ENCODE measurements around the gene KIF23. TPM values are rescaled to one million over a fixed set of nuclear protein-coding genes. Genes with fewer than 3 reads are reported as not detected.

KIF23 gene
- total RNA-seq, 1 donor from 2014 or later: 193 TPM

DNA sequence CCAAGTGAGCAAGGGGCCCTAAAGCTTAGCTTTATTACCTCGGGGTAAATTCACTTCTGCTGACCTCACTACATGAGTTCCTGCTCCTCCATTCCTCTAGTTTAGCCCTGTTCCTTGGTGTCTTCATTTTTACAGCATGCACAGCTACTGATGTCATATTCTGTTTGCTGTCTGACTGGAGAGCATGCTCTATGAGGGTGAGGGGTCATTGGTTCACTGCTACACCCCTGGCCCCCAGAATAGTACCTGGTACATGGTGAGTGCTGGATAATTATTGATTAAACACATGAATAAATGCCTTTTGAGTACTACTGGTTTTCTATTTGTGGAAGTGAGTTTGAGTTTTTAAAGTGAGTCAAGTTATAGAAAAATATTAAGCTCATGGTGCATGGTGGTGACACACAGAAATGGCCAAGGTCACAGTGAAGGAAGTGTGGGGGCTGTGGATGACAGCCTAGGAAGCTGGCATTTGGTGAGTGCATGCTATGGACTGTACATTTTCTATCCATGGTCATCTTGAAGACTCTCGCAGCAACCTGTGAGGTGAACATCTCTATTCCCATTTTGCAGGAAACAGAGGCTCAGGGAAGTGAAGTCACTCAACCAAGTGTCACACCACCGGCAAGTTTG is 72.4 kb downstream of the KIF23 start:
- TF ChIP-seq, protein P1, sequence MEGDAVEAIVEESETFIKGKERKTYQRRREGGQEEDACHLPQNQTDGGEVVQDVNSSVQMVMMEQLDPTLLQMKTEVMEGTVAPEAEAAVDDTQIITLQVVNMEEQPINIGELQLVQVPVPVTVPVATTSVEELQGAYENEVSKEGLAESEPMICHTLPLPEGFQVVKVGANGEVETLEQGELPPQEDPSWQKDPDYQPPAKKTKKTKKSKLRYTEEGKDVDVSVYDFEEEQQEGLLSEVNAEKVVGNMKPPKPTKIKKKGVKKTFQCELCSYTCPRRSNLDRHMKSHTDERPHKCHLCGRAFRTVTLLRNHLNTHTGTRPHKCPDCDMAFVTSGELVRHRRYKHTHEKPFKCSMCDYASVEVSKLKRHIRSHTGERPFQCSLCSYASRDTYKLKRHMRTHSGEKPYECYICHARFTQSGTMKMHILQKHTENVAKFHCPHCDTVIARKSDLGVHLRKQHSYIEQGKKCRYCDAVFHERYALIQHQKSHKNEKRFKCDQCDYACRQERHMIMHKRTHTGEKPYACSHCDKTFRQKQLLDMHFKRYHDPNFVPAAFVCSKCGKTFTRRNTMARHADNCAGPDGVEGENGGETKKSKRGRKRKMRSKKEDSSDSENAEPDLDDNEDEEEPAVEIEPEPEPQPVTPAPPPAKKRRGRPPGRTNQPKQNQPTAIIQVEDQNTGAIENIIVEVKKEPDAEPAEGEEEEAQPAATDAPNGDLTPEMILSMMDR (IDR thresholded peaks at IDR 0.05): no peak
- TF ChIP-seq EZH2 (IDR thresholded peaks at IDR 0.05) (no peak), EZH2phosphoT487 (IDR thresholded peaks at IDR 0.05) (no peak)
- H4K20me1 ChIP-seq (ENCODE audit: low read depth): no peaks in the 10 kb centered on the region

DNA sequence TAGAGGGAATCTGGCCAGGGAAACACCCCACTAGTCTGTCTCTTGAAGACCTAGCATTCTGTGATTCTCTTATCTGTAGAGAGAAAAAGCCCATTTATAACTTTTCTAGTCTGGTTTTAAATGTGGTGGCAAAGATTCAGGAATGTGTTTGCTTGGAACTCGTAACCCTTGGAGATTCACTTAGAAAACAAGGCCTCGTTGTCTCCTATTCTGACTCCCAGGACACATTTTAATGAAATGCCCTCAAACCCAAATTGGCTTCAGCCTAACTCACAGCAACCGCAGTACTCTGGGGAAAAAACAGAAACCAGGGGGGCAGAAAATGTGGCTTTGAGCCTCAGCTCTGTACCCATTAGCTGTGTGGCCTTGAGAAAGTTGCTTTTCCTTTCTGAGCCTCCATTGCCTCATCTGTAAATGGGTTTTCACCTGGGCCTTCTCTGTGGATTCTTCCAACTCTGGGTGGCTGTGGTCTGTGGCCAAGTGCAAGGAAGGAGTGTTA is 75.0 kb downstream of the KIF23 start:
- H3K27ac Mint-ChIP-seq: no peak overlapping the region
- Histone ChIP-seq H3K4me2 (no peak overlapping the region), H3K4me3 (no peak overlapping the region), H3K9ac (no peak overlapping the region), H3K36me3 (no peaks in the 10 kb centered on the region), H3F3A (ENCODE audit: low read depth) (no peaks in the 10 kb centered on the region), H3K27ac (no peak overlapping the region), H3K27me3 (no peaks in the 10 kb centered on the region), H4K20me1 (ENCODE audit: low read depth) (no peaks in the 10 kb centered on the region), H3K9me3 (ENCODE audit: low read depth) (no peaks in the 10 kb centered on the region), H3K4me1 (no peaks in the 10 kb centered on the region), H3K79me2 (ENCODE audit: low read depth) (no peaks in the 10 kb centered on the region), H2AFZ (replicated peaks) (no peak overlapping the region)
- DNase-seq (ENCODE audit: low spot score): no peak
- peaks cover 10% of the 10 kb centered on the region for H3K27me3 Mint-ChIP-seq (ENCODE audit: insufficient read depth, low read depth)
- TF ChIP-seq EZH2phosphoT487 (IDR thresholded peaks at IDR 0.05) (no peak), EZH2 (IDR thresholded peaks at IDR 0.05) (no peak)
- TF ChIP-seq, protein P1 (IDR thresholded peaks at IDR 0.05): no peak
- H3K36me3 Mint-ChIP-seq: peaks cover 2% of the 10 kb centered on the region
- peaks cover 7% of the 10 kb centered on the region for H3K9me3 Mint-ChIP-seq
- H3K4me3 Mint-ChIP-seq: no peak overlapping the region
- H3K4me1 Mint-ChIP-seq: no peaks in the 10 kb centered on the region

More for the DNA sequence above, 72.4 kb downstream of the KIF23 start:
- H3K4me1 Mint-ChIP-seq: peaks cover 4% of the 10 kb centered on the region
- Histone ChIP-seq H3K36me3 (no peaks in the 10 kb centered on the region), H3K4me2 (no peak overlapping the region), H3K9ac (no peak overlapping the region), H3K79me2 (ENCODE audit: low read depth) (no peaks in the 10 kb centered on the region), H3F3A (ENCODE audit: low read depth) (no peaks in the 10 kb centered on the region), H3K4me3 (no peak overlapping the region), H3K27ac (no peak overlapping the region), H2AFZ (replicated peaks) (no peak overlapping the region), H3K9me3 (ENCODE audit: low read depth) (no peaks in the 10 kb centered on the region), H3K4me1 (no peaks in the 10 kb centered on the region), H3K27me3 (no peaks in the 10 kb centered on the region)
- H3K36me3 Mint-ChIP-seq: peaks cover 2% of the 10 kb centered on the region
- H3K27me3 Mint-ChIP-seq (ENCODE audit: insufficient read depth, low read depth): peaks cover 10% of the 10 kb centered on the region
- peaks cover 7% of the 10 kb centered on the region for H3K9me3 Mint-ChIP-seq
- DNase-seq (ENCODE audit: low spot score): no peak
- no peak overlapping the region for H3K4me3 Mint-ChIP-seq
- H3K27ac Mint-ChIP-seq: no peak overlapping the region

DNA sequence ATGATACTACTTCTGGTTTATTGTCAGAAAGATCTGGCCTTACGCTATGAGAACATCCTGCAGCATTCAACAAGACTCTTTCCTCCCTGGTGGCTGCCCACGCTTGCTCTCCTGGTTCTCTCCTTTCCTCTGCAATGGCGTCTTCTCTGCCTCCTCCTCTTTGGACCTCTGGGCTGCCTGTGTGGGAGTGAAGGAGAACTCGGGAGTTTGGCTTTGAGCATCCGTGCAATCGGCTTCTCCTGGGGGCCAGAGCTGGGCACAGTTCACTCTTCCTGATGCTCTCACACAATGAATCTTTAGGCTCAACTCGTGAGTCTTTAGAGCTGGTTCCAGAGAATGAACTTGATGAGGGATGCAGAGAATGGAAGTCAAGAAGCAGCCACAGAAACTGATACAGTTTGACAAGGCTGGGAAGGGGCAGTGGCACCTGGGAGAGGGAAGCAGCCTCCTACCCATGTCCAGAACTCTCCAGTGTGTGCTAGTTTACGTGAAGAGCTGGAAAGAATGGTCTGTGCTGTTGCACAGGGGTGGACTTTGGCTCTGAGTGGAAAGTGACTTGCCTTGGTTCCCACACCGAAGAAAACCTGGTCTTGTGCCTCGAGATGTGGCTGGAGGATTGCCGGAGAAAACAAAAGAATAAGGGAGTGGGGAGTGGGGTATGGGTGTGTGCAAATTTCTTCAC is 76.3 kb downstream of the KIF23 start:
- no peaks in the 10 kb centered on the region for H3K9me3 ChIP-seq (ENCODE audit: low read depth)
- no peak for DNase-seq (ENCODE audit: low spot score)
- peaks cover 7% of the 10 kb centered on the region for H3K27me3 Mint-ChIP-seq (ENCODE audit: insufficient read depth, low read depth)

More for the DNA sequence above, 76.3 kb downstream of the KIF23 start:
- Histone ChIP-seq H3K4me1 (no peaks in the 10 kb centered on the region), H3K27ac (no peak overlapping the region), H3K9ac (no peak overlapping the region), H3K4me3 (no peak overlapping the region), H2AFZ (replicated peaks) (no peak overlapping the region), H3F3A (ENCODE audit: low read depth) (no peaks in the 10 kb centered on the region), H3K4me2 (no peak overlapping the region), H3K36me3 (no peaks in the 10 kb centered on the region), H3K27me3 (no peaks in the 10 kb centered on the region), H3K79me2 (ENCODE audit: low read depth) (no peaks in the 10 kb centered on the region), H4K20me1 (ENCODE audit: low read depth) (no peaks in the 10 kb centered on the region)
- no peak overlapping the region for H3K27ac Mint-ChIP-seq
- H3K36me3 Mint-ChIP-seq: peaks cover 2% of the 10 kb centered on the region
- TF ChIP-seq EZH2phosphoT487 (IDR thresholded peaks at IDR 0.05): no peak
- TF ChIP-seq EZH2 (IDR thresholded peaks at IDR 0.05): no peak
- TF ChIP-seq, protein P1 (IDR thresholded peaks at IDR 0.05): no peak
- H3K4me1 Mint-ChIP-seq: no peaks in the 10 kb centered on the region
- H3K9me3 Mint-ChIP-seq: peaks cover 7% of the 10 kb centered on the region
- no peak overlapping the region for H3K4me3 Mint-ChIP-seq
